ENCODE results near the gene TTN.

DNA sequence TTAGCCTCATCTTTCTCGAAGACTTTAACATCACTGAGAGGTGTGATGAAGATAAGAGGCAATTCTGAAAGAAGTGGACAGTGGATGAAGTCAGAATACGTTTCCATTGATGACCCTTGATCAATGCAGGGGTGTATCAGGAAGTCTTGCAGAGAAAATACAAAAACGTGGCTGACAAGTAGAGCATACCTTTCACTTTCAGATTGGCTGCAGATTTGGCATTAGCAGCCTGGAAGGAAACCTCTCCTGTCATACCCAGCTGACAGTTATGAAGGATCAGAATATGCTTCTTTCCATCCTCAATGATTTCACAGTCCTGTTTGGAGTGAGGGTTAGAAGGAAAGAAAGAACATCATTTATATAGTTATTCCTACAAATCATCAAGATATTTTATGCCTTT is 174.5 kb downstream of the TTN start:
- TF ChIP-seq, protein P1, sequence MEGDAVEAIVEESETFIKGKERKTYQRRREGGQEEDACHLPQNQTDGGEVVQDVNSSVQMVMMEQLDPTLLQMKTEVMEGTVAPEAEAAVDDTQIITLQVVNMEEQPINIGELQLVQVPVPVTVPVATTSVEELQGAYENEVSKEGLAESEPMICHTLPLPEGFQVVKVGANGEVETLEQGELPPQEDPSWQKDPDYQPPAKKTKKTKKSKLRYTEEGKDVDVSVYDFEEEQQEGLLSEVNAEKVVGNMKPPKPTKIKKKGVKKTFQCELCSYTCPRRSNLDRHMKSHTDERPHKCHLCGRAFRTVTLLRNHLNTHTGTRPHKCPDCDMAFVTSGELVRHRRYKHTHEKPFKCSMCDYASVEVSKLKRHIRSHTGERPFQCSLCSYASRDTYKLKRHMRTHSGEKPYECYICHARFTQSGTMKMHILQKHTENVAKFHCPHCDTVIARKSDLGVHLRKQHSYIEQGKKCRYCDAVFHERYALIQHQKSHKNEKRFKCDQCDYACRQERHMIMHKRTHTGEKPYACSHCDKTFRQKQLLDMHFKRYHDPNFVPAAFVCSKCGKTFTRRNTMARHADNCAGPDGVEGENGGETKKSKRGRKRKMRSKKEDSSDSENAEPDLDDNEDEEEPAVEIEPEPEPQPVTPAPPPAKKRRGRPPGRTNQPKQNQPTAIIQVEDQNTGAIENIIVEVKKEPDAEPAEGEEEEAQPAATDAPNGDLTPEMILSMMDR (IDR thresholded peaks at IDR 0.05), result no peak
- TF ChIP-seq EZH2 (IDR thresholded peaks at IDR 0.05; ENCODE audit: borderline replicate concordance, insufficient read depth, low read depth, low read length, poor library complexity, severe bottlenecking), result no peak

All from B cell (primary cell).